Right lobe of liver (tissue), 6 donors: Measurements from ENCODE around the gene LRRC28. TPM values are rescaled to one million over a fixed set of nuclear protein-coding genes. Genes with fewer than 3 reads are reported as not detected.
A peak's percentile ranks its signal among the peaks of the same experiment; 100 is the strongest.

Experiments
- ATAC-seq, 4 donors: fragments of 200-7000 bp; cut with Tn5 transposase; one replicate each; pipeline ENCODE4 v1.9.1; 2020; ENCODE audit warnings: mild to moderate bottlenecking in 4 of 4, moderate library complexity in 4 of 4
- DNase-seq, 3 donors: peaks; one replicate each; pipeline ENCODE4 v3.0.0-alpha.2; 2020
- H3K27ac ChIP-seq, 3 donors: fragments of 200-600 bp; one replicate each; pipeline ENCODE4 v1.8.0; 2022
- H3K27me3 ChIP-seq, 2 donors: fragments of 200-600 bp; one replicate each; pipeline ENCODE4 v1.8.0; 2022
- H3K36me3 ChIP-seq, 4 donors: fragments of 200-600 bp; sonication (generic) in 1 of 4; one replicate each; pipeline versions ENCODE4 v1.5.1 to v1.8.0; 2017 to 2022; ENCODE audit warnings: control low read depth in 1 of 4
- H3K4me1 ChIP-seq, 4 donors: fragments of 200-600 bp; sonication (generic) in 1 of 4; one replicate each; pipeline versions ENCODE4 v1.5.1 to v1.8.0; 2017 to 2022; ENCODE audit warnings: control low read depth in 1 of 4
- H3K4me3 ChIP-seq, 3 donors: fragments of 200-600 bp; one replicate each; pipeline ENCODE4 v1.8.0; 2022
- H3K9me3 ChIP-seq, 4 donors: fragments of 200-600 bp; sonication (generic) in 1 of 4; one replicate each; pipeline versions ENCODE4 v1.5.1 to v1.8.0; 2017 to 2022; ENCODE audit warnings: control low read depth in 1 of 4
- CTCF ChIP-seq, 4 donors: fragments of 200-600 bp in 3 of 4; fragments of 450-650 bp in 1 of 4; IDR thresholded peaks; one replicate each; pipeline versions ENCODE4 v1.5.1 to v1.8.0; 2016 to 2022; ENCODE audit warnings: antibody characterized with exemption in 4 of 4, mild to moderate bottlenecking in 2 of 4
- POLR2A ChIP-seq: fragments of 450-650 bp; IDR thresholded peaks from one replicate; pipeline ENCODE4 v1.6.1; 2017; ENCODE audit warnings: antibody characterized with exemption, mild to moderate bottlenecking
- WGBS: methylation state at CpG from one replicate; pipeline ENCODE4 v1.1.6; 2018; ENCODE audit warnings: low coverage, low lambda C conversion rate; ENCODE audit not compliant: insufficient coverage; ENCODE audit errors: missing lambda C conversion rate; 5-methylcytosine and 5-hydroxymethylcytosine counted together
- intact Hi-C, 2 donors: fragments of 100-400 bp; cut with DNase I; formaldehyde crosslinking; loops; one replicate each; pipeline versions ENCODE4 v1.11.2 to v1.14.1; 2022
- total RNA-seq, 6 experiments: library from RNA; depleted of rRNA in 2 of 6; stranded (reverse); fragments of >200 nt in 2 of 6; fragmentation: NEBNext Ultra II Directional in 3 of 6; extraction: Animal tissue kit (Norgen Biotek cat#: 25700) in 3 of 6; gene quantifications; one replicate each; pipeline versions ENCODE4 v1.1.0 to v1.2.4, GENCODE V29; 2016 to 2023
- donor health status: DM: no; HTN: yes; CAD: no.
- donor health status: DM: no; HTN: no; CAD: no.
- donor health status: DM: no; HTN: no; CAD: no.
- donor health status: DM: no; HTN: yes; CAD: no.
- donor health status: DM: no; HTN: yes; CAD: no.

The LRRC28 gene
- total RNA-seq, 6 experiments from 2014 or later, result 21.8 to 70.1 (median 31.9) TPM

- Histone ChIP-seq H3K27me3 (no peaks in the 10 kb centered on the region), H3K4me3 (no peak overlapping the region), H3K4me1 (peaks cover 0 to 7% (median 2%) of the 10 kb centered on the region in 4 donors), H3K36me3 (peaks cover 0 to 2% (median 0%) of the 10 kb centered on the region in 4 donors), H3K27ac (no peak overlapping the region), H3K9me3 (no peaks in the 10 kb centered on the region)
- intact Hi-C loops, result no loop called here
- WGBS, result 94% methylated on average over 4 of the region's 4 CpGs
- TF ChIP-seq CTCF (IDR thresholded peaks at IDR 0.05), result no peak
- TF ChIP-seq POLR2A, result no peak
- ATAC-seq (no peak), DNase-seq (no peak)
Observed at GRCh38 chr15:99244306-99244705, 7.0 kb upstream of the LRRC28 start.

GRCh38 chr15:99247062-99247461 lies 4.2 kb upstream of the LRRC28 start:
- Histone ChIP-seq H3K4me3 (no peak overlapping the region), H3K36me3 (peaks cover 0 to 2% (median 0%) of the 10 kb centered on the region in 4 donors), H3K4me1 (peaks cover 0 to 14% (median 2%) of the 10 kb centered on the region in 4 donors), H3K27me3 (no peaks in the 10 kb centered on the region), H3K9me3 (no peaks in the 10 kb centered on the region), H3K27ac (no peak overlapping the region)
- 72% methylated on average over 3 of the region's 3 CpGs for WGBS
- intact Hi-C loops, result no loop called here
- ATAC-seq (no peak), DNase-seq (no peak)
- TF ChIP-seq CTCF (IDR thresholded peaks at IDR 0.05), result no peak
- no peak for TF ChIP-seq POLR2A

GRCh38 chr15:99248000-99248715 lies 3.1 kb upstream of the LRRC28 start:
- no peaks in the 10 kb centered on the region for H3K27me3 ChIP-seq
- peaks cover 0 to 25% (median 4%) of the 10 kb centered on the region in 4 donors for H3K4me1 ChIP-seq
- intact Hi-C loops, result no loop called here
- TF ChIP-seq POLR2A (no peak), CTCF (IDR thresholded peaks at IDR 0.05) (no peak)
- H3K36me3 ChIP-seq, result peaks cover 0 to 2% (median 0%) of the 10 kb centered on the region in 4 donors
- ATAC-seq (no peak), DNase-seq (no peak)
- H3K4me3 ChIP-seq, result peak overlapping the region; percentile 23 to 74 (median 60)
- WGBS, result 63% methylated on average over 7 of the region's 7 CpGs
- H3K27ac ChIP-seq, result peak overlapping the region in 1 of 3 donors; percentile 85
- no peaks in the 10 kb centered on the region for H3K9me3 ChIP-seq

- Histone ChIP-seq H3K27me3 (no peaks in the 10 kb centered on the region), H3K27ac (peak within 1 kb of the TSS; percentile 73 to 85 (median 82)), H3K4me1 (peaks cover 0 to 37% (median 4%) of the 10 kb centered on the region in 4 donors), H3K36me3 (peaks cover 0 to 2% (median 0%) of the 10 kb centered on the region in 4 donors), H3K4me3 (peak within 1 kb of the TSS; percentile 23 to 74 (median 60)), H3K9me3 (no peaks in the 10 kb centered on the region)
- 3% methylated on average over 14 of the region's 14 CpGs for WGBS
- DNase-seq, result peak in 1 of 3 donors; percentile 58
- peak; percentile 27 to 47 (median 42) for ATAC-seq
- TF ChIP-seq CTCF (IDR thresholded peaks at IDR 0.05) (no peak), POLR2A (peak; percentile 62)
- intact Hi-C loops, result no loop called here
Observed at GRCh38 chr15:99249270-99249841, 1.9 kb upstream of the LRRC28 start, which contains the start of gene TTC23. Gene TTC23, minus strand, starts transcription at chr15:99249581. Its CDS starts 20,869 bp downstream, at chr15:99228712.
